ENCODE data around the gene ADGRL2.

Gene ADGRL2

DNA sequence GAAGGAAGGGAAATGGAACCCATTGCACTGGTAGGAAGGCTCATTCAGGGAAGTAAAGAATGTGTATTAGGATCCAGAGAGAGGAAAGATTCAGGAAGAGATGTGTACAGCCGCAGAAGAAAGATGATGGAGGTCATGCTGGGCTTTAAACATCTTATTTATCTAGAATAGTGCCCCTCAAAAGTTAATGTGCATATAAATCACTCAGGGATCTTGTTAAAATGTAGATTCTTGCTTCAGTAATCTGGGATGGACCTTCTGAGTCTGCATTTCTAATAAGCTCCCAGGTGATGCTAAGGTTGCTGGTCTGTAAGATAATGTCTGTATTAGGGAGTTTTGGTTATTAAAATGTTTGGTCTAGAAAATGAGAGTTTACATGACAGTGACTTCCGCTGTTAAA lies 46.3 kb downstream of the ADGRL2 start:
- no peaks in the 10 kb centered on the region for H3K4me1 ChIP-seq
- TF ChIP-seq, protein P1, sequence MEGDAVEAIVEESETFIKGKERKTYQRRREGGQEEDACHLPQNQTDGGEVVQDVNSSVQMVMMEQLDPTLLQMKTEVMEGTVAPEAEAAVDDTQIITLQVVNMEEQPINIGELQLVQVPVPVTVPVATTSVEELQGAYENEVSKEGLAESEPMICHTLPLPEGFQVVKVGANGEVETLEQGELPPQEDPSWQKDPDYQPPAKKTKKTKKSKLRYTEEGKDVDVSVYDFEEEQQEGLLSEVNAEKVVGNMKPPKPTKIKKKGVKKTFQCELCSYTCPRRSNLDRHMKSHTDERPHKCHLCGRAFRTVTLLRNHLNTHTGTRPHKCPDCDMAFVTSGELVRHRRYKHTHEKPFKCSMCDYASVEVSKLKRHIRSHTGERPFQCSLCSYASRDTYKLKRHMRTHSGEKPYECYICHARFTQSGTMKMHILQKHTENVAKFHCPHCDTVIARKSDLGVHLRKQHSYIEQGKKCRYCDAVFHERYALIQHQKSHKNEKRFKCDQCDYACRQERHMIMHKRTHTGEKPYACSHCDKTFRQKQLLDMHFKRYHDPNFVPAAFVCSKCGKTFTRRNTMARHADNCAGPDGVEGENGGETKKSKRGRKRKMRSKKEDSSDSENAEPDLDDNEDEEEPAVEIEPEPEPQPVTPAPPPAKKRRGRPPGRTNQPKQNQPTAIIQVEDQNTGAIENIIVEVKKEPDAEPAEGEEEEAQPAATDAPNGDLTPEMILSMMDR (IDR thresholded peaks at IDR 0.05; ENCODE audit: low read depth, low read length): no peak
- no peak overlapping the region for H3K4me3 ChIP-seq (ENCODE audit: low read depth, low read length)

DNA sequence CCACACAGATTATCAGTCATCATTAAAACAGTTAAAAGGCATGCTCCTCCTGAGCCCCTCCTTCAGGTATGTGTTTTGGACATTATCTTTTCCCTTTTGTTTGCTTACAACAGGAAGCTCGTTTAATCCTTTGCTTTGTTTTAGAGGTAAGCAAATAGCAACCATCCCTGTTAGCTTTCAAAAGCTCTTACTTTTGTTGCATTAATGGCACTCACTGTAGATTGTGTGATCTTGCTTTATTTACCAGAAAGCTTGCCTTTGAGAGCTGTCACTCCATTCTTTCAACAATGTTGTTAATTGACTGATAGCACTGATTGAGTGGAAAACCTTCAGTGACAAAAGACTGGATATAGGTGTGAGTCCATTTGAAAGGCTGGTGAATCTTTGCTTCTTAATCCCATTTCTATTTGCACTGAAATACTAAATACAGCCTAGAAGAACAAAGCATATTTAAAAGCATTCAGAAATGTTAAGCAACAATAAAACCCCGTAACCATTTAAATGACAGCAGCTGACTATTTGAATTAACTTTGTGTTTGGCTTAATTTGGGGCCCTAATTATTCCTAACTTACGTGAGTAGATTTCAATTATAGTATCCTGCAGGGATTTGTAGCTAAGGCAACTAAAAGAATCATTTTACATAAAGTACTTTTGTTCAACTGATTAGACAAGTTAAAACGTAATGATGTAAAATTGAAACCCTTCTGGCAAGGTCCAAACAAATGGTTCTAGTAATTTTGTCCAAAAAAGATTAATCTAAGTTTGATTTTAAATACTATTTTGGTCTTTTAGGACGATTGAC lies 48.3 kb downstream of the ADGRL2 start:
- no peaks in the 10 kb centered on the region for H3K9me3 ChIP-seq
- no peak overlapping the region for H3K4me3 ChIP-seq (ENCODE audit: low read depth, low read length)
- TF ChIP-seq, protein P1 (IDR thresholded peaks at IDR 0.05; ENCODE audit: low read depth, low read length): no peak
- no peaks in the 10 kb centered on the region for H3K36me3 ChIP-seq
- H3K4me1 ChIP-seq: no peaks in the 10 kb centered on the region
- H3K27me3 ChIP-seq: no peaks in the 10 kb centered on the region
- DNase-seq: no peak

More for the DNA sequence above, 46.3 kb downstream of the ADGRL2 start:
- Histone ChIP-seq H3K9me3 (no peaks in the 10 kb centered on the region), H3K27me3 (no peaks in the 10 kb centered on the region), H3K36me3 (no peaks in the 10 kb centered on the region)
- no peak for DNase-seq

GRCh38 chr1:81850031-81850430 lies 49.3 kb downstream of the ADGRL2 start:
- no peak for DNase-seq
- Histone ChIP-seq H3K27me3 (no peaks in the 10 kb centered on the region), H3K4me3 (ENCODE audit: low read depth, low read length) (no peak overlapping the region), H3K9me3 (no peaks in the 10 kb centered on the region), H3K36me3 (no peaks in the 10 kb centered on the region), H3K4me1 (no peaks in the 10 kb centered on the region)
- TF ChIP-seq, protein P1 (IDR thresholded peaks at IDR 0.05; ENCODE audit: low read depth, low read length): no peak

GRCh38 chr1:81850495-81850894 lies 49.8 kb downstream of the ADGRL2 start:
- Histone ChIP-seq H3K27me3 (no peaks in the 10 kb centered on the region), H3K36me3 (no peaks in the 10 kb centered on the region), H3K4me3 (ENCODE audit: low read depth, low read length) (no peak overlapping the region), H3K9me3 (no peaks in the 10 kb centered on the region), H3K4me1 (no peaks in the 10 kb centered on the region)
- TF ChIP-seq, protein P1 (IDR thresholded peaks at IDR 0.05; ENCODE audit: low read depth, low read length): no peak
- no peak for DNase-seq

- TF ChIP-seq, protein P1 (IDR thresholded peaks at IDR 0.05; ENCODE audit: low read depth, low read length): no peak
- Histone ChIP-seq H3K36me3 (no peaks in the 10 kb centered on the region), H3K27me3 (no peaks in the 10 kb centered on the region), H3K4me1 (no peaks in the 10 kb centered on the region), H3K9me3 (no peaks in the 10 kb centered on the region), H3K4me3 (ENCODE audit: low read depth, low read length) (no peak overlapping the region)
- no peak for DNase-seq
Measured at GRCh38 chr1:81851217-81851616, 50.5 kb downstream of the ADGRL2 start.

GRCh38 chr1:81852961-81853360 lies 52.2 kb downstream of the ADGRL2 start:
- no peaks in the 10 kb centered on the region for H3K27me3 ChIP-seq
- H3K9me3 ChIP-seq: no peaks in the 10 kb centered on the region
- H3K36me3 ChIP-seq: no peaks in the 10 kb centered on the region
- H3K4me1 ChIP-seq: no peaks in the 10 kb centered on the region
- no peak overlapping the region for H3K4me3 ChIP-seq (ENCODE audit: low read depth, low read length)
- no peak for DNase-seq
- TF ChIP-seq, protein P1 (IDR thresholded peaks at IDR 0.05; ENCODE audit: low read depth, low read length): no peak

All from BE2C (cell line).